MM.1S (cell line): ENCODE results near the gene RNF212.

Experiments used
- EZH2 ChIP-seq: fragments of 300-600 bp; sonication (generic); optimal IDR thresholded peaks from 2 replicates; pipeline ENCODE3; 2017; ENCODE audit warnings: low read depth, mild to moderate bottlenecking, antibody characterized with exemption, low read length, mixed read lengths
- EZH2phosphoT487 ChIP-seq: fragments of 300-600 bp; sonication (generic); IDR thresholded peaks from 2 replicates; pipeline ENCODE4 v1.6.1; 2018; ENCODE audit warnings: antibody characterized with exemption, low read length
- TF ChIP-seq, protein P1 (sequence below): fragments of 300-600 bp; sonication (generic); IDR thresholded peaks from 2 replicates; pipeline ENCODE4 v1.5.1; 2016; ENCODE audit warnings: antibody characterized with exemption, low read length, mixed read lengths

DNA sequence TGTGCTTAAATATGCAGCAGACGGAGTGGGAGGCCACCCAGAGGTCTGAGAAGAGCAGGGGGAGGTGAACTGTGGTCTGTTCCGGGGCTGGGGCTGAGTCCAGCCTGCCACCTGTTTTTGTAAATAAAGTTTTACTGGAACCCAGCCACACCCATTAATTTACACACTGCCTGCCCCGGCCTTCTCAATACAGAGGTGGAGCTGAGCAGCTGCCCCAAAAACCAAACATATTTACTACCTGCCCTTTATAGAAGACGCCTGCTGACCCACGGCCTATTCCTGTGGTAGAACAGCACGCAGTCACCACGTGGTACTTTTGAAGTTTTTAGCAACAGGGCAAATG, 56.0 kb downstream of the RNF212 start:
- TF ChIP-seq, protein P1, sequence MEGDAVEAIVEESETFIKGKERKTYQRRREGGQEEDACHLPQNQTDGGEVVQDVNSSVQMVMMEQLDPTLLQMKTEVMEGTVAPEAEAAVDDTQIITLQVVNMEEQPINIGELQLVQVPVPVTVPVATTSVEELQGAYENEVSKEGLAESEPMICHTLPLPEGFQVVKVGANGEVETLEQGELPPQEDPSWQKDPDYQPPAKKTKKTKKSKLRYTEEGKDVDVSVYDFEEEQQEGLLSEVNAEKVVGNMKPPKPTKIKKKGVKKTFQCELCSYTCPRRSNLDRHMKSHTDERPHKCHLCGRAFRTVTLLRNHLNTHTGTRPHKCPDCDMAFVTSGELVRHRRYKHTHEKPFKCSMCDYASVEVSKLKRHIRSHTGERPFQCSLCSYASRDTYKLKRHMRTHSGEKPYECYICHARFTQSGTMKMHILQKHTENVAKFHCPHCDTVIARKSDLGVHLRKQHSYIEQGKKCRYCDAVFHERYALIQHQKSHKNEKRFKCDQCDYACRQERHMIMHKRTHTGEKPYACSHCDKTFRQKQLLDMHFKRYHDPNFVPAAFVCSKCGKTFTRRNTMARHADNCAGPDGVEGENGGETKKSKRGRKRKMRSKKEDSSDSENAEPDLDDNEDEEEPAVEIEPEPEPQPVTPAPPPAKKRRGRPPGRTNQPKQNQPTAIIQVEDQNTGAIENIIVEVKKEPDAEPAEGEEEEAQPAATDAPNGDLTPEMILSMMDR: no peak
- no peak for TF ChIP-seq EZH2phosphoT487
- no peak for TF ChIP-seq EZH2
